Uterus (tissue), 2 donors: ENCODE results near the gene WAC.

Experiments used
- CTCF ChIP-seq, 4 experiments: fragments of 200-600 bp in 2 of 4; fragments of 450-650 bp in 2 of 4; sonication (generic) in 2 of 4; IDR thresholded peaks; one replicate each; pipeline ENCODE4 v1.5.1; 2016 to 2019; ENCODE audit warnings: antibody characterized with exemption in 4 of 4, mild to moderate bottlenecking in 2 of 4, moderate library complexity in 1 of 4
- POLR2A ChIP-seq, 2 donors: fragments of 450-650 bp; IDR thresholded peaks; one replicate each; pipeline ENCODE4 v1.6.1; 2016; ENCODE audit warnings: antibody characterized with exemption in 2 of 2, mild to moderate bottlenecking in 1 of 2, moderate library complexity in 1 of 2

- TF ChIP-seq CTCF (IDR thresholded peaks at IDR 0.05) (no peak), POLR2A (IDR thresholded peaks at IDR 0.05) (no peak)
Observed at GRCh38 chr10:28554009-28554408, 21.1 kb downstream of the WAC start.
